ENCODE data around the gene TTYH1.
"Not testable (repeated sequence)": the region's sequence is repeated elsewhere in the genome, so short reads cannot be mapped to it uniquely, and the experiment has no call there.

Gene TTYH1

DNA sequence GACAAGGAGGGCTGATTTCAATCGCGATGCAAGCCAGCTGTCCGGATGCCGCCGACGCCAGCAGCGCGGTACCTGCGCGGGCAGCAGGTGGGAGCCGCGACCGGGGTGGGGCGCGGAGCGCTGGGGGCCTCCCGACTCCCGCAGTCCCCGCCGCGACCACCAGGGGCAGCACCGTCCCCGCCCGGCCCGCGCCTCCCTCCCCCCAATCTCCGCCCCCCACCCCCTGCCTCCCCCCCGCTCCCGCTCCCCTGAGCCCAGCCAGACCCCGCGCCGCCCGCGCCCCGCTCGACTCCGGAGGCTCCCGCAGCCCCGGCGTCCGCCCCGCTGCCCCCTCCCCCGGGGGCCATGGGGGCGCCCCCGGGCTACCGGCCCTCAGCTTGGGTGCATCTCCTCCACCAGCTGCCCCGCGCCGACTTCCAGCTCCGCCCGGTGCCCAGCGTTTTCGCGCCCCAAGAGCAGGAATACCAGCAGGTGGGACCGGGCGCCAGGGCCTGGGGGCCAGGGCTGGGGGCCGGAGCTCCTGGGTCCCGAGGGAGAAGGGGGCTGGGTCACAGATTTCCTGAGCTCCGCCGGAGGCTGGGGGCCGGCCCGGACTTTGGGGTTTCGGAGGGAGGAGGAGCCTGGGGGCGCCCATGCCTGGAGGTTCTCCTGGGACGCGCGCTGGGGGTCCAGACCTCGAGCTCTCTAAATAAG is at the start of gene TTYH1:
TTYH1 (plus strand) TSS at position 257 of the 693 bp plus-strand sequence; CDS start at position 346, 89 bp downstream.
- TF ChIP-seq, protein P1, sequence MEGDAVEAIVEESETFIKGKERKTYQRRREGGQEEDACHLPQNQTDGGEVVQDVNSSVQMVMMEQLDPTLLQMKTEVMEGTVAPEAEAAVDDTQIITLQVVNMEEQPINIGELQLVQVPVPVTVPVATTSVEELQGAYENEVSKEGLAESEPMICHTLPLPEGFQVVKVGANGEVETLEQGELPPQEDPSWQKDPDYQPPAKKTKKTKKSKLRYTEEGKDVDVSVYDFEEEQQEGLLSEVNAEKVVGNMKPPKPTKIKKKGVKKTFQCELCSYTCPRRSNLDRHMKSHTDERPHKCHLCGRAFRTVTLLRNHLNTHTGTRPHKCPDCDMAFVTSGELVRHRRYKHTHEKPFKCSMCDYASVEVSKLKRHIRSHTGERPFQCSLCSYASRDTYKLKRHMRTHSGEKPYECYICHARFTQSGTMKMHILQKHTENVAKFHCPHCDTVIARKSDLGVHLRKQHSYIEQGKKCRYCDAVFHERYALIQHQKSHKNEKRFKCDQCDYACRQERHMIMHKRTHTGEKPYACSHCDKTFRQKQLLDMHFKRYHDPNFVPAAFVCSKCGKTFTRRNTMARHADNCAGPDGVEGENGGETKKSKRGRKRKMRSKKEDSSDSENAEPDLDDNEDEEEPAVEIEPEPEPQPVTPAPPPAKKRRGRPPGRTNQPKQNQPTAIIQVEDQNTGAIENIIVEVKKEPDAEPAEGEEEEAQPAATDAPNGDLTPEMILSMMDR (IDR thresholded peaks at IDR 0.05; ENCODE audit: low read depth, low read length), result no peak
- DNase-seq (ENCODE audit: extremely low read depth, low read depth), result no peak

DNA sequence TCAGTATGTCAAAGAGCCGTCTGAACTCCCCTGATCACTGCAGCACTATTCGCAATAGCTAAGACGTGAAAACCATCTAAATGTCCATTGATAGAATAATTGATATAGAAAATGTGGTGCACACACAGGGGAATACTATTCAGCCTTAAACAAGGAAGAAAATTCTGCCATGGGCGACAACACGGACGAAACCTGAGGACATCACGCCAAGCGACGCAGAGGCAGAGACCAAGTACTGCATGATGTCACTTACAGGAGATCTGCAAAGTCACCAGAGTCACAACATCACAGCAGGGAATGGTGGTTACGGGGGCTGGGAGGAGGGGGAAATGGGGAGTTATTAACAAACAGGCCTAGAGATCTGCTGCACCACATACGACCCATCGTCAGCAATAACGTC is 49.5 kb upstream of the TTYH1 start:
- DNase-seq (ENCODE audit: extremely low read depth, low read depth), result not testable (repeated sequence)

DNA sequence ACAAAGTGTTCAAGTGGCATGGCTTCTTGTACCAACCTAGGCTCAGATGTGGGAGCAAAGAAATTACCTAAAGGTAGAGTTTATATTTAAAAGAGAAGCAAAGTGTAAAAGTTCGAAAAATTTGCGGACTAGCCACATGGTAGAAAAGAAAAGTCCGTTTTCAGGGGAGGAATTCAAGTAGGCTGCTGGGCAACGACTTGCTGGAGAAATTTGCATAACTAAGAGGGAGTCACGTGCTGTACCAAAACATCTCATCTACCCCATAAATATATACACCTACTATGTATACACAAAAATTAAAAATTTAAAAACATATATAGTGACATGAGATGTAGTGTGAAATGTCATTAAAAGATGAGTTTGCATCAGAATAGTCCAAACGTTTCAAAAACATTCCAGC is 48.5 kb upstream of the TTYH1 start:
- TF ChIP-seq, protein P1 (IDR thresholded peaks at IDR 0.05; ENCODE audit: low read depth, low read length), result no peak
- no peak for DNase-seq (ENCODE audit: extremely low read depth, low read depth)

DNA sequence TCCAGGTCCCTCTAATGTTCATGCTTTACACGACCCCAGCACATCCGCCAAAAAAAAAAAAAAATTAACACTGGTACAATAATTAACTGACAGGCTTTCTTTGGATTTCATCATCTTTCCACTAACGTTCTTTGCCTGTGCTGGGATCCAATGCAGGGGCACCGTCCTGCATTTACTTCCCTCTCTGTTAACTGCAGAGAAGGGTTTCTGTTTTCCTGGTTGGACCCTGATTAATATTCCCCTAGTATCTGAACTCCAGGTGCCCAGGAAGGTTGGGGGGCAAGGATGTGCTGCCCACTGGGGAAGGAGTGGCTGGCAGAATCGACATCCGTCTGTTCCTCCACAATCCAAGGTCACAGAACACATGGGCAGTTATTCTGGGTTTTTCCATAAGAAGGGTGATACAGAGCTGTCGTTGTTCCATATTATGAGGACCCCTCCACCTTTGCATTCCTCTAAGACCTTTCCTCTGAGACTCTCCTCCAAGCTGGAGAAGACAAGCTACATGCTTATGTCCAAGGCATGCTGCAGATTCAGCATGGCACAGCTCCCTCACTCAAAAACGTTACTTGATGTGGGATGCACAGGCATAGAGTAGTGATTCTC is 46.1 kb upstream of the TTYH1 start:
- DNase-seq (ENCODE audit: extremely low read depth, low read depth), result no peak
- TF ChIP-seq, protein P1 (IDR thresholded peaks at IDR 0.05; ENCODE audit: low read depth, low read length), result no peak

DNA sequence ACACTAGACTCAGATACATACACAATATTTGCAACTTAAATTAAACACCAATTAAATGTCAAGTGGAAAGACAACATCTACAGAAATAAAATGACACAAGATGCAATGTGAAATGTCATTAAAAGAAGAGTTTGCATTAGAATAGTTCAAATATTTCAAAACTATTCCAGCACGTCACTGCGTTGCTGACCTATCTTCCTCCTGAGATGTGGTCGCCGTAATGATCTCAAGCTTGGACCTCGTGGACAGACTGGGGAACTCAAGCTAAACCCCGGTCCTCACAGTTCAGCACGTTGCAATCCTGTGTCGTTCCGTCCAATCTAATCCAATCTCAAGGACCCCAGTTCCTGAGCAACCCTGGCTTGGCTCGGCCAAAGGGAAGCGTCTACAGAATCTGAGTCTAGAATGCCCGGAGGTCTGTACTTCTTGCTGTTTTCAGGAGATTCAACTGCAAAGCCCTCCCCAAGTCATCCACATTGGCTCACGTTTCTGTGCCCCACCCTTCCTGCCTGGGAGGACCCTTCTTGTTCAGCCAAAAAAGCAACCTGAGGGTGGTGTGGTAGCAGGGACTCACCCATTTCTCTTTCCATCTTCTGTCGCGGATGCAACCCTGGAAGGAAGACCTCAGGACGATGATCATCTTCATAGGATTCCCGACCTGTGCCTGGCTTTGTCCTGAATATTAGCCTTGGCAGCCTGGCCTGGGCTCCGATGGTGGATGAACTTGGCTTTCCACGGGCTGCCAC is 45.4 kb upstream of the TTYH1 start:
- DNase-seq (ENCODE audit: extremely low read depth, low read depth), result not testable (repeated sequence)

DNA sequence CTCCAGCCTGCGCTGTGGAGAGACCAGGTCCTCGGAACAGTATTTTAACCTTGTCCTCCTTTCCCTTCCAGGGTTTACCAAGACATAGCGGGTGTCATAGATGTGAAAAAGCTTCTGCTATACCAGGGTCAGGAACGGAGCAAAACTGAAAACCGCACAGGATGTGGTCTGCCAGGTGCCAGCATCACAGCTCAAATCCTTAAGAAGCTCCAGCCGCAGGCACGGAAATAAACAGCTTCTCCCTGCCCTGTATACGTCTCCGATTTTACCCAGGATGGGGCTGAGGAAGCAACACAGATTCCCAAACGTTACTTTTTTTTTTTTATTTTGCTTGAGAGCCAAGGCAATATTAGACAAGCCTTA is 44.8 kb upstream of the TTYH1 start:
- not testable (repeated sequence) for DNase-seq (ENCODE audit: extremely low read depth, low read depth)

DNA sequence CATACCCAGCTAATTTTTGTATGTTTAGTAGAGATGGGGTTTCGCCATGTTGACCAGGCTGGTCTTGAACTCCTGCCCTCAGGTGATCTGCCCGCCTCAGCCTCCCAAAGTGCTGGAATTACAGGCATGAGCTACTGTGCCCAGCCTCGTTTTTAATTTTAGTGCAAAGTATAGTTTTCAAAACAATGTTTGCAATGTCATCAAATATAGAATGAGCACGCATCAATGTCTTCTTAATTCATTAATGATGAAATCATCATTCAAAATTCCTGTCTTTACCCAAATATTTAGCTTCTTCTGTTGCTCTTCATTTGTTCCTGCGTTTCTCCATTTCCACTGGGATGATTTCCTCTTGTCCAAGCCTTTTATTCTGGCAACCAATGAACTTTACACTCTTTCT is 43.8 kb upstream of the TTYH1 start:
- not testable (repeated sequence) for DNase-seq (ENCODE audit: extremely low read depth, low read depth)

DNA sequence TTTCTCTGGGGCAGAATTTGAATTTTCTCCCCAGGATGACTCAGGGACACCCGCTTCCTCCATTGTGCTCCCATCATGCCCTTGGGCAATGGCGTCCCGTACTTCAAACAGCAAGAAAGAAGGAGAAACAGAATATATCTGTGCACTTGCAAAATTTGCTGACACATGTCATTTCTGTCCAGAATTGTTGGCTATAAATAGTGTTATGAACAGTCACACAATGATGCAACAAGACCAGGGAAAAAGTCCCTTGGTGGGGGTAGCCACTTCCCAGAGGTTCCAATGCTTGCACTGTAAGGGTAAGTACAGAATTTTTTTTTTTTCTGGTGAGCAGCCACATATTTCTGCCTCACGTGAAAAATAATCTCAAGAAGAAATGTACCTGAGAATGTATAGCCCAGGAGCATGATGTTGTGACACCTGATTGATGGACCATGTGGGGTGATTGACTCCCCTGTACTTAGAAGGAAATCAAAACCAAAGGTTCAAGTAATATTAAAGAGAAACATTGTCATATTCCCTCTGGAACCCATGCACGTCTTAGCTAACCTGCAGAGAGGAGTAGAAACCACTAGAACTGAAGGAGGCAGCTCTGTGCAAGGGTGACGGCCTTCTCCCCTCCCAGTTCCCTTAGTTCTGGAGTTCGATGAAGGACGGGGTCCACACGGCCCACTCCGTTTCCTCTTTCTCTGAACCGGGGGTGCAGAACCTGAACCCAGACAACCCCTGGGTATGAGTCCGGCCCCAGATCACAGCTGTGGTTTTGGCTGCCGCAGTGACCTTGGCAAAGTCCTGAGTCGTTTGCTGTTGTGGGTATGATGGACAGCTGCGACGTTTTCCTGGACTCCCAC is 41.3 kb upstream of the TTYH1 start:
- no peak for DNase-seq (ENCODE audit: extremely low read depth, low read depth)
- TF ChIP-seq, protein P1 (IDR thresholded peaks at IDR 0.05; ENCODE audit: low read depth, low read length), result no peak

DNA sequence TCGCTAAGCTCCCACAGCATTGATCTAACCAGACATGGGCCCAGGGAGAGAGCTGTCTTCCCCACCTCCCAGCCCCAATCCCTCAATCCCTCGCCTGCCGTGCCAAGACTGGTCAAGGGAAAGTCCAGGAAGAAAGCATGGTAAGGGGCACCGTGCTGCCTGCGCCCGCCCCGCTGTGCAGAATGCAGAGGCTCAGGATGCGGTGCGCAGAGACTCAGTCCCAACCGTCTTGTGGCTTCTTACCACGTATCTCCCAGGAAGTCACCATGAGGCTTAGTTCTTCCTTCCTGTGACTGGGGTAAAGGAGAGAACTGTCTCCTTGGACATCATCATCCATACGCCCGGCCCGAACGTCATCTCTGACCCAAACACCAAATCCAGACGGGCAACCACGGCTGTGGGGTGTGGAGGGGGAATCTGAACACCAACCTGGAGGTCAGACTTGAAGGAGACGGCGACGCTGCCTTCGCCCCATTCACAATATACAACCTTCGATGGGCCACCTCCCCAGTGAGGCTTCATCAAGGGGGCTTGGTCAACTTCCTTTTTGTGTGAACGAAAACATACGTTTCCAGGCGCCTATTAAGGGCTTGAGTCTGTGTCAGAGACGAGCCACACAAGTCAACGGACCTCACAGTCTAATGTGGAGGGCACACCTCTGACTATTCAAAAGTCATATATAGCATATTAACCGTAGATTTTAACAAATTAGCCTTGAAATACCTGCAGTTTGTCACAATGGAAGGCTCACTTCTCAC is 39.9 kb upstream of the TTYH1 start:
- not testable (repeated sequence) for DNase-seq (ENCODE audit: extremely low read depth, low read depth)

All from AG09319 (cell line).